AML-193 (cell line): ENCODE data around the gene ABCA2.

Source experiments
- DNase-seq, 2 experiments: peaks; one replicate each; lab custom pipeline; 2025; lab: John Stamatoyannopoulos, UW

ABCA2 gene

GRCh38 chr9:136980669-136981478 is 47.2 kb downstream of the ABCA2 start:
- DNase-seq = no peak

DNA sequence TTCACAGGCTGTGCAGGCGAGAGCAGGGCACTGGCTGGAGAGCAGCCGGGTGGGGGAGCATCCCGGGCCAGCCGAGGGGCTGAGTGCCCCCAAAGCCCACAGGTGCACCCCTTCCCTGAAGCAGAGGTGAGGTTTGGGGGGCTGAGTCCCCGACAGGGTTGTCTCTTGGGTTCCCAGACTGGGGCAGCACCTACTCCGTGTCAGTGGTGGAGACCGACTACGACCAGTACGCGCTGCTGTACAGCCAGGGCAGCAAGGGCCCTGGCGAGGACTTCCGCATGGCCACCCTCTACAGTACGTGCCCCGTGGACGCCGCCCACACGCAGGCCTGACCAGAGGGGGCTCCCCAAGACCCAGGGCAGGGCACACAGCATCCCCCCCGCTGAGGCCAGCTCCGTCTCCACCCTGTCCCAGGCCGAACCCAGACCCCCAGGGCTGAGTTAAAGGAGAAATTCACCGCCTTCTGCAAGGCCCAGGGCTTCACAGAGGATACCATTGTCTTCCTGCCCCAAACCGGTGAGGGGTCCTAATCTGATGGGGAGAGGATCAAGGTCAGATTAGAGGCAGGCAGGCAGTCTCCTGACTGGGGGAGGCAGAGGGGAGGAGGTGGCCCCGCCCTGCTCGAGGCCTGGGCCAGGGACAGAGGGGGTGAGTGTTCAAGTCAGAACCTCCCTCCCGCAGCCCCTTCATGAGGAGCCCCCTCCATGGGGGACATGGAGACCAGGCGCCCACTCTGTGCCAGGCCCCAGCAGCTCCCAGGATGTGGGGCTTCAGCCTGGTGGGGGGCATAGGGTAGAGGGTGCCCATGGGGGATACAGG is 48.1 kb downstream of the ABCA2 start:
- no peak for DNase-seq

- no peak for DNase-seq
Observed at GRCh38 chr9:136978865-136979544, 49.0 kb downstream of the ABCA2 start.

- no peak for DNase-seq
Observed at GRCh38 chr9:136978073-136978864, 49.8 kb downstream of the ABCA2 start.

- no peak for DNase-seq
Observed at GRCh38 chr9:136977649-136978072, 50.4 kb downstream of the ABCA2 start.

DNA sequence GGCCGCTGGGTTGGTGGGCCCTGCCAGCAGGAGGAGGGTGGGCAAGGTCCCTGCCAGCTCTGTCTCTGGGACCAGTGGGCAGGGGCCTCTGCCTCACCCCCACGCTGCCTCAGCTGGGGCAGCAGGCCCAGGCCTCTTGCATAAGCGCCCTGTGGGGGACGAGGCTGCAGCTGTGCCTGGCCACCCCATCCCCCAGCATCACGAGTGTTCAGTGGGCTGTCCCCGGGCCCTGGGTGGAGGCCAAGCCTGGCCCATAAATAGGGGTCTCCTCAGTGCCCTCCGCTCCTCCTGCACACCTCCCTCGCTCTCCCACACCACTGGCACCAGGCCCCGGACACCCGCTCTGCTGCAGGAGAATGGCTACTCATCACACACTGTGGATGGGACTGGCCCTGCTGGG is 50.8 kb downstream of the ABCA2 start, which contains the start of gene PTGDS:
Gene PTGDS (plus strand): TSS at position 282 of the 400 bp plus-strand sequence. CDS start 75 bp downstream, at position 357.
- no peak for DNase-seq

- no peak for DNase-seq
Observed at GRCh38 chr9:136975644-136976043, 52.4 kb downstream of the ABCA2 start.

GRCh38 chr9:136974817-136975535 is 53.1 kb downstream of the ABCA2 start:
- DNase-seq = no peak

- no peak for DNase-seq
Observed at GRCh38 chr9:136973618-136974617, 54.1 kb downstream of the ABCA2 start.

DNA sequence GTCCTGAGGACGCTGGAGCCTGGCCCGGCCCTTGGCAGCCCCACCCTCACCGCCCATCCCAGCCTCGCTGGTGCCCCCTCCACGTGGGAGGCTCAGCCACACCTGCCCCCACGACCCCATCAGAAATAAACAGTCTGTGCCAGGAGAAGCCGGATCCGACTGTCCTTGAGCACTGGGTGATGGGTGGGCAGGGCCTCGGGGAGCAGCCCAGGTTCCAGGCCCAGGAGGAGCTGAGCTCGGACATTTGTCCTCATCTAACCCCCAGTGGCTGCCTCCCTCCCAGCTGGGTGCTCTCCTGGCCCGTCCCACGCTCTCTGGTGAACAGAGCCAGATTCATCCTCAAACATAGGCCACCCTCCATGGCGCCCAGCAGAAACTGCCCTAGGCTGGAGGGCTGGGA is 55.3 kb downstream of the ABCA2 start:
- DNase-seq = no peak

DNA sequence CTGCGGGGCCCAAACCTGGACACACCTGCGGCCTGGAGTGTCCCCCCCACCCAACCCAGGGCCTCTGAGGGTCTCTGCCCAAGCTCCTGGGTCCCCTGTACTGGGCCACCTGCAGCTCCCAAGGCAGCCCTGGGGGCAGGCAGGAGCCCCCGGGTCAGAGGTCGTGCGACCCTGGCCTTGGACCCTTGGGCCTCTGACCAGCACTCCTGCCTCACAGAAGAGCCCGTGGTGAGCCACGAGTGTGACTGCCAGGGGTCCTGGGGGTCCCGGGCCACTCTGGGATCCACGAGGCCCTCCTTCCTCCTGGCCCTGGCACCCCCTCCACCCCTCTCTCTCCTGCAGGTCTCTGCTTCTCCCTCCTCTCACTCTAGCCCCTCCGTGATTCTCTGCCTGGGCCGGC is 55.7 kb downstream of the ABCA2 start:
- no peak for DNase-seq

- DNase-seq = no peak
Observed at GRCh38 chr9:136971746-136972145, 56.3 kb downstream of the ABCA2 start.

DNA sequence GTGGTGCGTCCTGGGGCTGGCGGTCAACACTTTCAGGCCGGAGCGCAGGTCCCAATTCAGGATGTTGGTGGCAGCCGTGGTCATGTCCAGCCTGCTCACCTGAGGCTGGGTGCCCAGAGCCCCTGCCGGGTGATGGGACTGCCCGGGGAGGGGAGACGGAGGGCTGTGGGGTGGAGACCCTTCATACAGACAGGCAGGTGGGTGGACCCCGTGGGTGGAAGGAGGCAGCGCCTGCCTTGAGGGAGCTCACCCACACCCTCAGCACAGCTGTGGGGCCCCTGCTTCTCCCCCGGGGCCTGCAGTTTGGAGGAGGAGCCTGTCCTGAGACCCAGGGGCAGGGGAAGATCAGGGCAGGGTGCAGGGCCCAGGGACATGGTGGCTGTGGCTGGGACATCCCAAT is 57.7 kb downstream of the ABCA2 start:
- DNase-seq = no peak

DNA sequence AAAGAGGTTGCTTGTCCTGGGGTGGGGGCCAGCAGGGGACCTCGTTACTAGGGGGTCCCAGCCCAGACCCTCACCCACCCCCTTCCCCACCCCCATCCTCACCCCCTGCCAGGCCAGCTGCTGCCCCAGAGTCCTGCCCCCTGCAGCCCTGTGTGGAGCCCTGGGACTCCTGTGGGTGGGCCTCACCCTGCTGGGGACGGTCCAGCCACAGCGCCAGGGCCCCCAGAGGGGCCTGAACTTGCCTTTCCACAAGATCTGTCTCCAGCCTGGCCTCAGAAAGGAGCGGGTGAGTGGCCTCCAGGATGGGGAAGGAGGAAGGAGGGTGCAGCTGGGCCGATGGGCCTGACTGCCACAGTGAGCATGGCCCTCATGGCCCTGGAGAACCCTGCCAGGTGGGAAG is 58.3 kb downstream of the ABCA2 start:
- no peak for DNase-seq

DNA sequence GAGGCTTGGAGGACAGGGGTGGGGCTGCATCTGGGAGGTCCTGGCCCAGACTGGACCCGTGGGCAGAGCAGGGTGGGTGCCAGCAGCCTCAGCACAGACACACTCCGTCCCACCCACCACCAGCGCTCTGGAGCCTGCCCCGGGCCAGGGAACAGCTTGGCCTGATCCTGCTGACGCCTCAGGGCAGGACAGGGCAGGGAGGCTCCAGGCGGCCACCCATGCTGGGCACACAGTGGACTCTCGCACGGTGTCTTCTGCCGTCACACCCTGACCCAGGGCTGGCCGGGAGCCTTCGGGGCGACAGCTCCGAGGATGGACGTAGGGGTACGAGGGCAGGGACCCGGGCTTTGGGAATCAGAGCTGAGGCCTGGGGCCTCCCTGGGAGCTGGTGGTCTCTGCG is 58.9 kb downstream of the ABCA2 start:
- no peak for DNase-seq

- no peak for DNase-seq
Observed at GRCh38 chr9:136968333-136969127, 59.5 kb downstream of the ABCA2 start.

- DNase-seq = no peak
Observed at GRCh38 chr9:136965771-136966484, 62.1 kb downstream of the ABCA2 start.

DNA sequence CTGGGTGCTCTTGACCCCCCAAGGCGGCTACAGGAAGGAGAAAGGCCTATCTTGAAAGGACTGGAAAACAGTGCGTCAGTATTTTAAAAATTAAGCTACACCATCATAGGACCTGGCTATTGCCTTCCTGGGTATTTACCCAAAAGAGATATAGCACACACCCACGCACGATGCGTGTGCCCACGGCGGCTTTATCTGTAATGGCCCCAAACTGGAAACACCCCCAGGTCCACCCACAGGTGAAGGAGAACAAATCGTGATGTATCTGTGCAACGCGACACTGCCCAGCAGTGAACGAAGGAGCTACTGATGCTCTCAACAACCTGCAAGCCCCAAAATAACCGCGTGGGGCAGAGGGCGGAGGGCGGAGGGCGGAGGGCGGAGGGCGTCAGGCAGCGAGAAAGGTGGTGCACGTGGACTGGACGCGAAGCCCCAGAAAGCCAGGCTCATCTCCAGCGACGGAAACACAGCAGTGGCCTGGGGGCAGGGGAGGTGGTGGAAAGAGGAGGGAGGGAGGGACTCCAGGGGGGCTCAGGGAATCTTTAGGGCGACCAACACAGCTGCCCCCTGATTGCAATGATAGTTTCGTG is 63.1 kb downstream of the ABCA2 start:
- DNase-seq = no peak
